HPDE6-E6E7 (cell line): Measurements from ENCODE around the gene CLCN6.
"Not testable (repeated sequence)": the region's sequence is repeated elsewhere in the genome, so short reads cannot be mapped to it uniquely, and the experiment has no call there.

Source experiments
- DNase-seq: peaks from one replicate; pipeline ENCODE4 v3.0.0; 2011; ENCODE audit warnings: missing footprints; ENCODE audit errors: extremely low spot score

CLCN6 gene

GRCh38 chr1:11796036-11796828 lies 9.8 kb upstream of the CLCN6 start:
- DNase-seq: no peak

GRCh38 chr1:11797525-11798216 lies 8.3 kb upstream of the CLCN6 start:
- DNase-seq: no peak

GRCh38 chr1:11799099-11799498 lies 6.9 kb upstream of the CLCN6 start:
- DNase-seq: no peak

- DNase-seq: no peak
These were observed 6.1 kb upstream of the CLCN6 start for GRCh38 chr1:11799896-11800295.

- no peak for DNase-seq
These were observed 5.6 kb upstream of the CLCN6 start for GRCh38 chr1:11800391-11800755.

GRCh38 chr1:11800756-11801433 lies 5.1 kb upstream of the CLCN6 start:
- DNase-seq: no peak

- no peak for DNase-seq
These were observed 3.4 kb upstream of the CLCN6 start for GRCh38 chr1:11802616-11802972.

- DNase-seq: peak; percentile 84
These were observed 2.8 kb upstream of the CLCN6 start for GRCh38 chr1:11802973-11803885.

- not testable (repeated sequence) for DNase-seq
These were observed 1.9 kb upstream of the CLCN6 start for GRCh38 chr1:11803924-11804665.

- DNase-seq: no peak
These were observed 1.1 kb upstream of the CLCN6 start for GRCh38 chr1:11804666-11805421.

GRCh38 chr1:11806307-11806936 lies 431 bp downstream of the CLCN6 start:
- DNase-seq: peak; percentile 71

GRCh38 chr1:11807133-11807532 lies 1.1 kb downstream of the CLCN6 start:
- no peak for DNase-seq

- DNase-seq: no peak
These were observed 7.0 kb downstream of the CLCN6 start for GRCh38 chr1:11813021-11813420.

- no peak for DNase-seq
These were observed 11.2 kb downstream of the CLCN6 start for GRCh38 chr1:11817192-11817591.

- no peak for DNase-seq
These were observed 16.1 kb downstream of the CLCN6 start for GRCh38 chr1:11822091-11822490.

- DNase-seq: no peak
These were observed 17.6 kb downstream of the CLCN6 start for GRCh38 chr1:11823366-11824137.

- no peak for DNase-seq
These were observed 19.1 kb downstream of the CLCN6 start for GRCh38 chr1:11825131-11825530.

GRCh38 chr1:11826946-11827345 lies 21.0 kb downstream of the CLCN6 start:
- no peak for DNase-seq

GRCh38 chr1:11828511-11828910 lies 22.5 kb downstream of the CLCN6 start:
- no peak for DNase-seq
